MCF 10A (cell line): ENCODE measurements around the gene CIART. TPM values are rescaled to one million over a fixed set of nuclear protein-coding genes. Genes with fewer than 3 reads are reported as not detected.

Experiments
- BruUV-seq: library from RNA; stranded (reverse); fragments of 400-500 nt; replicated peaks from 2 replicates; lab custom pipeline; 2021; lab: Mats Ljungman, UMichigan
- CTCF ChIA-PET: fragments of 300-600 bp; sonication (Branson Sonifier 250); formaldehyde crosslinking; extraction: SDS; loops from one replicate; lab custom pipeline; 2021; ENCODE audit warnings: antibody characterized with exemption, inconsistent platforms; lab: Yijun Ruan, JAX
- POLR2A ChIA-PET: fragments of 300-600, 350-650 bp; sonication (Branson Sonifier 250); formaldehyde crosslinking; extraction: SDS; loops from one replicate; lab custom pipeline; 2020; ENCODE audit warnings: antibody characterized with exemption, inconsistent platforms; lab: Yijun Ruan, JAX
- DNase-seq: peaks from one replicate; pipeline ENCODE4 v3.0.0-alpha.2; 2018; ENCODE audit not compliant: unreplicated experiment
- H3K27ac Mint-ChIP-seq: one replicate; pipeline ENCODE4 v1.8.0; 2022; ENCODE audit warnings: mild to moderate bottlenecking, low read depth, mixed read lengths; ENCODE audit not compliant: unreplicated experiment
- H3K27me3 Mint-ChIP-seq: one replicate; pipeline ENCODE4 v1.8.0; 2022; ENCODE audit warnings: mixed read lengths; ENCODE audit not compliant: insufficient read depth, unreplicated experiment
- H3K36me3 Mint-ChIP-seq: one replicate; pipeline ENCODE4 v1.8.0; 2022; ENCODE audit warnings: mild to moderate bottlenecking, moderate library complexity, mixed read lengths; ENCODE audit not compliant: insufficient read depth, unreplicated experiment
- H3K4me1 Mint-ChIP-seq: one replicate; pipeline ENCODE4 v1.8.0; 2022; ENCODE audit warnings: mixed read lengths; ENCODE audit not compliant: insufficient read depth, unreplicated experiment
- H3K4me3 Mint-ChIP-seq: one replicate; pipeline ENCODE4 v1.8.0; 2022; ENCODE audit warnings: mild to moderate bottlenecking, moderate library complexity, mixed read lengths; ENCODE audit not compliant: unreplicated experiment
- H3K9me3 Mint-ChIP-seq: one replicate; pipeline ENCODE4 v1.8.0; 2022; ENCODE audit warnings: mixed read lengths; ENCODE audit not compliant: unreplicated experiment
- intact Hi-C: fragments of 100-400 bp; cut with micrococcal nuclease; formaldehyde crosslinking; loops from 2 replicates; pipeline ENCODE4 v1.14.1; 2022
- total RNA-seq: library from RNA; stranded (reverse); gene quantifications from 2 replicates; pipeline ENCODE4 v1.2.3, GENCODE V29; 2022
- TF ChIP-seq, protein P1 (sequence below): fragments of 200-600 bp; IDR thresholded peaks from one replicate; pipeline ENCODE4 v1.8.0; 2022; ENCODE audit warnings: antibody characterized with exemption, mild to moderate bottlenecking; ENCODE audit not compliant: unreplicated experiment

The CIART gene
- total RNA-seq, 1 experiment from 2014 or later: 5.2 TPM

DNA sequence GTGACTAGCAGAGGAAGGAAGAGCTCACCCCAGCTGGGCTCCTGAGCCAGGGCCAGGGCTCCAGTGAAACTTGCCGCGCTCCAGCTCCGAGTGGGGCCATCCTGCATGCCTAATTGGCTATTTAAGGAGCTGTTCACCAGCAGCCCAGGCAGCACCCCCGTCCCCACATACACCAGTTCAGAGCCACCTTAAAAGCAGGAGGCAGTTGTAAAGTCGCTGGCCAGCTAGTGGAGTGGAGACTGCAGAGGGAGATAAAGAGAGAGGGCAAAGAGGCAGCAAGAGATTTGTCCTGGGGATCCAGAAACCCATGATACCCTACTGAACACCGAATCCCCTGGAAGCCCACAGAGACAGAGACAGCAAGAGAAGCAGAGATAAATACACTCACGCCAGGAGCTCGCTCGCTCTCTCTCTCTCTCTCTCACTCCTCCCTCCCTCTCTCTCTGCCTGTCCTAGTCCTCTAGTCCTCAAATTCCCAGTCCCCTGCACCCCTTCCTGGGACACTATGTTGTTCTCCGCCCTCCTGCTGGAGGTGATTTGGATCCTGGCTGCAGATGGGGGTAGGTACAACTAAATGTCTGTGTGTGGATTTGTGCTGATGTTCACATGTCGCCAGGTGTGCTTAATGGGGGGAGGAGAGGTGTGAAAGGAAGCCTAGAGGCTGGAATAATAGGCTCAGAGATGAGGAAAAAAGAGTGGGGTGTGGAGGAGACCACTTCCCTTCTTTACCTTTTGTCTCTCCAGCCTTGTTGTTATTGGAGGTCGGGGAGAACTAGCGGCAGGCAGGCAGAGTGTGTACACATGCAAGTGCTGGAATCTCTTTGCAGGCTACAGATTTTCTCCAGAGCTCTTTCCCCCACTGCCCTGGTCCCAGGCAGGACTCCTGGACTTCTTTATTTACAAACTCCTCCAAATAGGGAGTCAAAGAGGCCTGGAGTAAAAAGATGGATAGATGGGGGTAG, 24.4 kb upstream of the CIART start, which contains the start of gene CA14:
Gene CA14 (plus strand): TSS at position 151 of the 962 bp plus-strand sequence. CDS start 355 bp downstream, at position 506.
- no peaks in the 10 kb centered on the region for H3K9me3 Mint-ChIP-seq
- H3K4me1 Mint-ChIP-seq: peaks cover 60% of the 10 kb centered on the region
- no peak for DNase-seq
- H3K36me3 Mint-ChIP-seq: no peaks in the 10 kb centered on the region
- intact Hi-C loops: loop anchor here (5.0 kb wide), 4 partner anchors 204 to 554 kb away; partner anchors contain the start of gene ADAMTSL4
- H3K27ac Mint-ChIP-seq: no peak within 1 kb of the TSS
- ChIA-PET CTCF (interaction anchor here (0.5 to 12.7 kb wide), 9 partner anchors 12 to 1091 kb away, joined by 3 to 215 read pairs (median 3); partner anchors contain the start of genes APH1A and CIART), POLR2A (interaction anchor here (0.8 to 11.7 kb wide), 5 partner anchors 12 to 65 kb away, joined by 3 to 239 read pairs (median 27); partner anchors contain the start of genes ANP32E, APH1A and CIART)
- TF ChIP-seq, protein P1, sequence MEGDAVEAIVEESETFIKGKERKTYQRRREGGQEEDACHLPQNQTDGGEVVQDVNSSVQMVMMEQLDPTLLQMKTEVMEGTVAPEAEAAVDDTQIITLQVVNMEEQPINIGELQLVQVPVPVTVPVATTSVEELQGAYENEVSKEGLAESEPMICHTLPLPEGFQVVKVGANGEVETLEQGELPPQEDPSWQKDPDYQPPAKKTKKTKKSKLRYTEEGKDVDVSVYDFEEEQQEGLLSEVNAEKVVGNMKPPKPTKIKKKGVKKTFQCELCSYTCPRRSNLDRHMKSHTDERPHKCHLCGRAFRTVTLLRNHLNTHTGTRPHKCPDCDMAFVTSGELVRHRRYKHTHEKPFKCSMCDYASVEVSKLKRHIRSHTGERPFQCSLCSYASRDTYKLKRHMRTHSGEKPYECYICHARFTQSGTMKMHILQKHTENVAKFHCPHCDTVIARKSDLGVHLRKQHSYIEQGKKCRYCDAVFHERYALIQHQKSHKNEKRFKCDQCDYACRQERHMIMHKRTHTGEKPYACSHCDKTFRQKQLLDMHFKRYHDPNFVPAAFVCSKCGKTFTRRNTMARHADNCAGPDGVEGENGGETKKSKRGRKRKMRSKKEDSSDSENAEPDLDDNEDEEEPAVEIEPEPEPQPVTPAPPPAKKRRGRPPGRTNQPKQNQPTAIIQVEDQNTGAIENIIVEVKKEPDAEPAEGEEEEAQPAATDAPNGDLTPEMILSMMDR: no peak
- no TSS peak for BruUV-seq
- peak within 1 kb of the TSS; percentile 5 for H3K4me3 Mint-ChIP-seq
- H3K27me3 Mint-ChIP-seq: no peaks in the 10 kb centered on the region

DNA sequence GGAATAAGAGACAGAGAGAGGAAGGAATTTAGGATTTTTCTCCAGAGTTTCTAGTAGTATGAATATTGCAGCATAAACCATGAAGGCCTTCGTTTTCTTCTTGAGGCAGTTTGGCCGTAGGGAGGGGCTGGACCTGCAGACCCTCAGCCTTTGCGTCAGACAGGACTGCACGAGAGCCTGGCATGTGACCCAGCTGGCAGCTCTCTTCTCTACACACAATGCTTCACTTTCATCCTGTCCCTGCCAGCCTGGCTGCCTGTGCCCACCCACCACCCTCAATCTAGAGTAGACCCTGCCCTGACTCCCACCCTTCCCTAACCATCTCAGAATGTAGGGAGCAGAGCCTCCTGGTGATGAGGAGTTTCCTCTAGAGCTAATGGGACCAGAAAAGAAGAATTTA, 23.1 kb upstream of the CIART start:
- Mint-ChIP-seq H3K9me3 (no peaks in the 10 kb centered on the region), H3K27me3 (no peaks in the 10 kb centered on the region), H3K4me3 (peak overlapping the region; percentile 64), H3K36me3 (peaks cover 11% of the 10 kb centered on the region), H3K4me1 (peaks cover 66% of the 10 kb centered on the region), H3K27ac (no peak overlapping the region)
- POLR2A ChIA-PET: interaction anchor here (0.6 to 11.7 kb wide), 12 partner anchors 9 to 303 kb away, joined by 3 to 239 read pairs (median 6); partner anchors contain the start of genes ANP32E, APH1A, C1orf54 and CIART
- no TSS peak for BruUV-seq
- TF ChIP-seq, protein P1: no peak
- intact Hi-C loops: loop anchor here (5.0 kb wide), 4 partner anchors 203 to 553 kb away; partner anchors contain the start of gene ADAMTSL4
- no peak for DNase-seq
- CTCF ChIA-PET: interaction anchor here (0.7 to 12.7 kb wide), 6 partner anchors 10 to 304 kb away, joined by 3 to 215 read pairs (median 4); partner anchors contain the start of genes APH1A and CIART

- TF ChIP-seq, protein P1: no peak
- Mint-ChIP-seq H3K4me1 (peaks cover 66% of the 10 kb centered on the region), H3K4me3 (peak overlapping the region; percentile 64), H3K27ac (peak overlapping the region; percentile 47), H3K36me3 (peaks cover 19% of the 10 kb centered on the region), H3K9me3 (no peaks in the 10 kb centered on the region), H3K27me3 (no peaks in the 10 kb centered on the region)
- ChIA-PET POLR2A (interaction anchor here (0.7 to 11.7 kb wide), 12 partner anchors 8 to 331 kb away, joined by 3 to 239 read pairs (median 6); partner anchors contain the start of genes ANP32E, APH1A, C1orf54 and CIART), CTCF (interaction anchor here (0.6 to 12.7 kb wide), 7 partner anchors 10 to 548 kb away, joined by 3 to 215 read pairs (median 4); partner anchors contain the start of genes APH1A, CIART and CTSK)
- BruUV-seq: no TSS peak
- intact Hi-C loops: loop anchor here (5.0 kb wide), 4 partner anchors 202 to 552 kb away; partner anchors contain the start of gene ADAMTSL4
- DNase-seq: peak; percentile 89
These were observed 22.3 kb upstream of the CIART start for GRCh38 chr1:150259758-150260669.
